ENCODE measurements around the gene NIPBL. TPM values are rescaled to one million over a fixed set of nuclear protein-coding genes. Genes with fewer than 3 reads are reported as not detected.

NIPBL gene
- total RNA-seq, 1 donor from 2014 or later, result 63.0 TPM

GRCh38 chr5:36881304-36881703 is 4.7 kb downstream of the NIPBL start:
- Histone ChIP-seq H3K4me1 (peaks cover 56% of the 10 kb centered on the region), H3K9me3 (no peaks in the 10 kb centered on the region), H3K4me3 (no peak overlapping the region), H3K27ac (no peak overlapping the region), H3K27me3 (no peaks in the 10 kb centered on the region), H3K36me3 (no peaks in the 10 kb centered on the region)
- no peak for TF ChIP-seq CTCF (IDR thresholded peaks at IDR 0.05)
- intact Hi-C loops (cut with DNase I), result no loop called here
- DNase-seq (no peak), ATAC-seq (no peak)

GRCh38 chr5:36881807-36882206 is 5.2 kb downstream of the NIPBL start:
- DNase-seq, result no peak
- Histone ChIP-seq H3K4me3 (no peak overlapping the region), H3K27ac (no peak overlapping the region), H3K9me3 (no peaks in the 10 kb centered on the region), H3K4me1 (peaks cover 56% of the 10 kb centered on the region), H3K36me3 (no peaks in the 10 kb centered on the region), H3K27me3 (no peaks in the 10 kb centered on the region)
- no peak for TF ChIP-seq CTCF (IDR thresholded peaks at IDR 0.05)
- intact Hi-C loops (cut with DNase I), result no loop called here
- no peak for ATAC-seq

- Histone ChIP-seq H3K27me3 (no peaks in the 10 kb centered on the region), H3K27ac (no peak overlapping the region), H3K4me3 (no peak overlapping the region), H3K9me3 (no peaks in the 10 kb centered on the region), H3K36me3 (no peaks in the 10 kb centered on the region), H3K4me1 (peaks cover 58% of the 10 kb centered on the region)
- DNase-seq (no peak), ATAC-seq (no peak)
- intact Hi-C loops (cut with DNase I), result no loop called here
- no peak for TF ChIP-seq CTCF (IDR thresholded peaks at IDR 0.05)
Observed at GRCh38 chr5:36882250-36882649, 5.7 kb downstream of the NIPBL start.

- Histone ChIP-seq H3K4me3 (no peak overlapping the region), H3K27me3 (no peaks in the 10 kb centered on the region), H3K4me1 (peaks cover 53% of the 10 kb centered on the region), H3K36me3 (no peaks in the 10 kb centered on the region), H3K9me3 (no peaks in the 10 kb centered on the region), H3K27ac (no peak overlapping the region)
- intact Hi-C loops (cut with DNase I), result no loop called here
- ATAC-seq (no peak), DNase-seq (no peak)
- no peak for TF ChIP-seq CTCF (IDR thresholded peaks at IDR 0.05)
Observed at GRCh38 chr5:36883894-36884462, 7.4 kb downstream of the NIPBL start.

- intact Hi-C loops (cut with DNase I), result no loop called here
- no peak for TF ChIP-seq CTCF (IDR thresholded peaks at IDR 0.05)
- Histone ChIP-seq H3K4me1 (peaks cover 41% of the 10 kb centered on the region), H3K9me3 (no peaks in the 10 kb centered on the region), H3K27me3 (no peaks in the 10 kb centered on the region), H3K4me3 (no peak overlapping the region), H3K36me3 (no peaks in the 10 kb centered on the region), H3K27ac (no peak overlapping the region)
- DNase-seq, result no peak
- no peak for ATAC-seq
Observed at GRCh38 chr5:36885149-36885548, 8.6 kb downstream of the NIPBL start.
